Epidermal melanocyte (primary cell): ENCODE data around the gene PPP1R14D.

ENCODE experiments used
- DNase-seq: peaks from one replicate; pipeline ENCODE4 v3.0.0; 2011; ENCODE audit warnings: low spot score; ENCODE audit not compliant: insufficient read length

The PPP1R14D gene

DNA sequence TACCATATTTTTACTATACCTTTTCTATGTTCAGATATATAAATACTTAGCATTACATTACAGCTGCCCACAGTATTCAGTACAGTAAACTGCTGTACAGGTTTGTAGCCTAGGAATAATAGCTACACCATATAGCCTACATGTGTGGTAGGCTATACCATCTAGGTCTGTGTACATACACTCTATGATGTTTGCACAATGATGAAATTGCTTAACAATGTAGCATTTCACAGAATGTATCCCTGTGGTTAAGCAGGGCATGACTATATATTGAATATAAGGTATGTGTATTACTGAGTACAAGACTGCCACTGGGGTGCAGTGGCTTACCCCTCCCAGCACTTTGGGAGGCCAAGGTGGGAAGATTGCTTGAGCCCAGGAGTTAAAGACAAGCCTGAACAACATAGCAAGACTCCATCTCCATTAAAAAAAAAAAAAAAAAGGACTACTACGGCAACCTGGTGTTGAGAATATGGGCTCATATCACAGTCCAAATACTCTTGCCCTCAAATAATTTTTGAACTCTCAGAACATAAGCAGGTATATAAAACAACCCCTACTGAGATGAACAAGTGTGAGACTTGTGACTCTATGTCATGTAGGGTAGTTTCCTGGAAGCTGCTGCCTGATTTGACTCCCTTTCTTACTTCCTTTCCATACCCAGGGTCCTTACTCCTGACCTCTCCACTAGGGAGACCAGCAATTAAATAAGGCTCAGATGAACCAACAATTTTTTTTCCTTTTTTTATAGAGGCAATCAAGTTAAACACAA, 4.8 kb downstream of the PPP1R14D start:
- no peak for DNase-seq

DNA sequence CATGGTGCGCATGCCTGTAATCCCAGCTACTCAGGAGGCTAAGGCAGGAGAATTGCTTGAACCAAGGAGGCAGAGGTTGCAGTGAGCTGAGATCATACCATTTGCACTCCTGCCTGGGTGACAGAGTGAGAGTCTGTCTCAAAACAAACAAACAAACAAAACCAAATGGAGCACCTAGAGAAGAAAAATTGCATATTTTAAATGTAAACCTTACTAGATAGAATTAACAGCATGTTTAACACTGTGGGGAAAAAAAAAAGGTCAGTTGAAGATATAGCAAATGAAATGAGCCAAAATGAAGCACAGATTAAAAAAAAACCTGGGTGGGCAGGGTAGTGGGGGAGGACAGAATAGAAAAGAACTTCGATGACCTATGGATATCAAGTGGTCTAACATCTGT, 7.3 kb downstream of the PPP1R14D start:
- DNase-seq, result no peak

DNA sequence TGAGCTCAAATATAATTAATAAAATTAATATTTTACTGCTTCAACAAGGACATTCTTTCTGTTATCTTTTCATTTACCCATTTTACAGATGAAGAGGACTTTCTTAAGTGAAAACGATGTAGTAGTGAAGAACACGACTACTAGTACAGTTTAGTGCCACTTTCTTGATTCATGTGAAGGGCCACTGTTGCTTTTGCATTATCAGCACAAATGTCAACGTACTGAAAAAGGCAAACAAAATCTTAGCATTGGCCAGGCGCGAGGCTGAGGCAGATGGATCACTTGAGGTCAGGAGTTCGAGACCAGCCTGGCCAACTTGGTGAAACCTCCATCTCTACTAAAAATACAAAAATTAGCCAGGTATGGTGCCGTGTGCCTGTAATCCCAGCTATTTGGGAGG, 9.5 kb downstream of the PPP1R14D start:
- no peak for DNase-seq

DNA sequence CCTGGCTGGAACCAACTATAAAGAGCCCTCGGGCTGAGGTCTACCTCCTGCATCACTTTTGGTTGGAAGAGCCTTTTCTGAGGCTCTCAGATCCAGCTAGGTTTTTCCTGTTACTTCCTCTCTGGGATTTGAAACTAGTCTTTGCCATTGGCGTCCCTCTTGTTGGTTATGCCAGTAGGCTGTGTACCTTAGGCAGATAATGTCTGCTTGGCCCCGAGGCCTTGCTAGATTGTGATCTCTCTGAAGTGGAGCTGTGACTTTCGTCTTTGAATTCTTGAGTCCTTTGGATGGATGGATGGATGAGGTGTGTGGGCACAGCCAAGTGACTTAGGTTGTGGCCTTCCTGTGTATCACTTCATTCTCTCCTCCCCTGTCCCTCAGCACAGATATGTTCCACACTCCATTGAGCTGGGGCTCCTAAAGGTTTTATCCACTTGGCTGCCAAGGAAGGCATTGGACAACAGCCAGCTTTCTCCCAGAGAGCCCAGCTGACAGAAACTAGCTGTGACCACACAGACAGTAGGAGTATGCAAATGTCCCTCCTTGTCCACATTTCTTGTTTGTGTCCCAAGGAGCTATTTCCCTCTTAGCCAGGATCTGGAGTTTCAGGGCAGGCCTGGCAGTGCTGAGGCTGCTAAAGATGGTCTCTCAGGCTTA, 13.3 kb downstream of the PPP1R14D start:
- DNase-seq, result no peak

DNA sequence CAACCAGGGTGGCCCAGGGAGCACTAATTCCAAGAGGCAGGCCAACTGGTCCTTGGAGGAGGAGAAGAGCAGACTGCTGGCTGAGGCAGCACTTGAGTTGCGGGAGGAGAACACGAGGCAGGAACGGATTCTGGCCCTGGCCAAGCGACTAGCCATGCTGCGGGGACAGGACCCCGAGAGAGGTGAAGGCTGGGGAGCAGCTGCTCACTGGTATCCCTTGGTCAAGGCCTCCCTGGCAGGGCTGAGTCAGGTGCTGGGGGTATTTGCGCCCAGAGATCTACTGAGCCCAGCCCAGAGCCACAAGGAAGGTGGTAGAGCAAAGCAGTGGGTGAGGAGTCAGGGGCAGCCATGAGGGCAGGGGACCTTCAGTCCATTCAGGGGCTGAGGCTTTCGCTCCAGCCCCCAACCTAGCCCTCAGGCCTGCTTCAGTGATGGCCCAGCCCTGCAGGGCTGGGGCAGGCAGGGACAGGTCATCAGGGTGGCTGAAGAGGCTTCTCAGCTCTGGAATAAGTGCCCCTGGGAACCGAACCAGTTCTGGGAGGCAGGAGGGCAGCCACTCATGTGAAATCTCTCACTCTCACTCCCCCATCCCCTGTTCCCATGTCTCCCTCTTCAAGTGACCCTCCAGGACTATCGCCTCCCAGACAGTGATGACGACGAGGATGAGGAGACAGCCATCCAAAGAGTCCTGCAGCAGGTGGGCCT, 15.6 kb downstream of the PPP1R14D start:
- no peak for DNase-seq

DNA sequence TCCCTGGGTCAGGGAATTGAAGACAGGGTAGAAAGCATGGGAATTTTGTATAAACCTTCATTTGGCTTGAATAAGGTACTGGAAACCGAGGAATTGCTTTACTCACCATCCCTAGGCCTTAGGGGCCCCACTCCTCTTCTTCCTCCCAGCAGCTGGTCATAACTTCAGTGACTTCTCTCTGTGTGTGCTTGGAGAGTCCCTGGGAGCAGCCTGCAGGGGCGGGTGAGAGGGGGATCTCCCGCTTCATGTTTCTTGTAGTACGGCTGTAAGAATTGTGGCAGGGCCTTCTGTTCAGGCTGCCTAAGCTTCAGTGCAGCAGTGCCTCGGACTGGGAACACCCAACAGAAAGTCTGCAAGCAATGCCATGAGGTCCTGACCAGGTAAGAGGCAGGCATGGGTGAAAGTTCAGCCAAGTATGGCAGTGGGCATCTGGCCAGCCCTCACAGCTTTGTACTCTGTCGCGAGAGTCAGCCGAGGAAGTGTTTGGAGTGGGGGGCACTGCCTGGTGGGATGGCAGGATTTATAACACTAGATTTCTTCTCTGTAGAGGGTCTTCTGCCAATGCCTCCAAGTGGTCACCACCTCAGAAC, 19.6 kb downstream of the PPP1R14D start:
- no peak for DNase-seq

DNA sequence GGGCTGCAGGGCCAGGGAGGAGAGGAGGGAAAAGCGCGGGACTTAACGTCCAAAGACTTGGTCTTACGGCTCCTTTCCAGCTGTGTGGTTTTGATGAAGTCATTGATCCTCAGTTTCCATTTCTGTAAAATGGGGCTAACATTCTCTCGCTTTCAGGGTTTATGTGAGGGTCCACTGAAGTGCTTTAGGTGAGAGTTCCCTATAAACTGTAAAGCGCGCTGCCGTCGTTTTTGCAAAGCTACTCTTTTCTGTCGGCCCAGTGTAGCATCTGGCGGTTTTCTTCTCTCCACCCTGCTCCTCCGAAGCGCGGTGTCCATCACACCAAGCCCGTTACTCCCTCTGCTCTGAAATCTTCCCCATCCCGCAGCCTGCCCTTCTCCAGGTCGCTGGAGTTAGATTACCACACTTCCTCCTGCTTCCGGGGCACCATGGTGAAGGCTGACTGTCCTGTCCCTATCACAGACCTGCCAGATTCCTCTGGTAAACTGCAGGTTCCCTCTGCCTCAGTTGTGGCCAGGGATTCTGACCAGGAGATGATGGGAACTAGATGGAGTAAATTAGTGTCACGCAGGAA, 20.5 kb downstream of the PPP1R14D start:
- DNase-seq, result no peak

DNA sequence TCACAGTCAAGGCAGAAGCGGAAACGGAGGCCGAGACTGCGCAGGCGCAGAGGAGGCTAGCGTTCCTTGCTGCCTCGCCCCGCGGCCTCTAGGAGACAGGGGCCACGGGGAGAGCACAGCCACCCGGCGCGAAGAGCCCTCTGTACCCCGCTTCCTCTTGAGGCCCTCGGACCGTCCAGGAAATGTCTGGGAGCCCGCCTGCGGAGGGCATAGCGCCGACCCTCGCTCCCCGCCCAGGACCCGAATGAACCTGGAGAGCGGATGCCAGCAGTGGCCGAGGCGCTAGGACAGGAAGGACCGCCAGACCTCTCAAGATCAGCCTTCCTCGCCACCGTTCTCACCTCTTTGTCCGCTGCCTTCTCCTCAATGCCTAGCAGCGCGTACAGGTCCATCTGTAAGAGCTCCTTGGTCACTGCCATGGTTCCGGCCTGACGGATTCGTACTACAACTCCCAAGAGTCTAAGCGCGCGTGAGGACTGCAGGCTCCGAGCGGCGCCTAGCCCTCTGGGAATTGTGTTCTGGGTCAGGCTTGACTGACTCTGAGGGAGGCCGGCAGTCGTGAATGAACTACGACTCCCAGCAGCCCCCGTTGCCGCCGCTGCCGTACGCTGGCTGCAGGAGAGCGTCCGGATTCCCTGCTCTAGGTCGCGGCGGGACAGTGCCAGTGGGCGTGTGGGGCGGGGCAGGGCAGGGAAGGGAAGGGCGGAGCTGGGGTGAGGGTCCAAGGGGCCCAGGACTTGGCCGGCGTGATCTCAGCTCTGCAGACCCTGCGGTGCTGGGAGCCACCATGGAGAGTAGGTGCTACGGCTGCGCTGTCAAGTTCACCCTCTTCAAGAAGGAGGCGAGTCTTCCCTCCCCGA, 21.2 kb downstream of the PPP1R14D start, which contains the start of the genes DNAJC17 and ZFYVE19:
Gene DNAJC17, minus strand, starts transcription at position 446 of the 860 bp plus-strand sequence. Its CDS starts 27 bp downstream, at position 419.
Gene ZFYVE19, plus strand, starts transcription at position 62 of the 860 bp plus-strand sequence. Its CDS starts 501 bp downstream, at position 563.
- DNase-seq, result peak; percentile 74

DNA sequence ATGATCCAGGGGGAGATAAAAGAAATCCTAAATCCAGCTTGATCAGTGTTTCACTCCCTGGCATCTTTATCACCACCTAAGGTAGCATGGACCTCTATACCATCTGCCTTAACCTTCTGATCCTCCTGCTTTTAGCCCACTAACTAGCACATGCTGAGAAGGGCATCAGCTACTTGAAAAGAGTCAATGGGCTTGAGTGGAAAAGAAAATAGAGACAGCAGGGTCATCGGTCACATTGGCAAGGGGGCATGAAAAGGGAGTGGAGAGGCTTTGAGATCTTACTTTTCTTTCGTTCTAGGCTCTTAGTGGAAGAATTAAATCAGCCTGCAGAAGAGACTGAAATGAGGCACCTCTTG, 21.9 kb downstream of the PPP1R14D start:
- DNase-seq, result no peak

DNA sequence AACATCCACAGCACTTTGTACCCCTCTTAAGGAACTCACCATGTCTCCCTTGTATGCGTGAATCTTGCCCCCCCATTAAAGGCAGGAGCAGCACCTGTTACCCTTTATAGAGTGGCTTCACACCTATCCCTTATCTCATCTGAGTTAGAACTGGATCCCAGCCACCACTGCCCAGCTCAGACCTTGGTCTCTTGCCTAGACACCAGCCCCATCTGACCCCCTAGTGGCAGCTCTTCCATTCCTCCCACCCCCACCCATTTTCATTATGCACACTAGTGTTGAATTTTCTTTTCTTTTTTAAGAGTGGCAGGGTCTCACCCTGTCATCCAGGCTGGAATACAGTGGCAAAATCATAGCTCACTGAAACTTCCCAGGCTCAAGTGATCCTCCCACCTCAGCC, 24.8 kb downstream of the PPP1R14D start:
- no peak for DNase-seq

DNA sequence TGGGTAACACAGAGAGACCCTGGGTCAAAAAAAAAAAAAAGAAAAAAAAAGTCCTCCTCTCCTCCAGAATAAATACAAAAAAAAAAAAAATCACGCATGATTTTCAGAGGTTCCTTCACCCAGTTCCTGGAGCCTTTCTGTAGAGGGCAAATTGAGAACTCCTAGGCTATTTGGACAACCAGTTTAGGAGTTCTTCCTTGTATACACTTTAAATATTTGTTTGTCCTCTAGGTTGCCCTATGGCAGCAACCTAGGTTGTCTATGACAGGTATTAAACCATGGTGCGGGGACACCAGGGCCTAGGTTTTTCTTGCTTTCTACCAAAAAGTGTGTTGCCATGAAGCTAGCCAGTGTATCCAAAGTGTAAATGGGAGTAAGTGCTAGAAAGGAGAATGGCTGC, 25.4 kb downstream of the PPP1R14D start:
- no peak for DNase-seq

DNA sequence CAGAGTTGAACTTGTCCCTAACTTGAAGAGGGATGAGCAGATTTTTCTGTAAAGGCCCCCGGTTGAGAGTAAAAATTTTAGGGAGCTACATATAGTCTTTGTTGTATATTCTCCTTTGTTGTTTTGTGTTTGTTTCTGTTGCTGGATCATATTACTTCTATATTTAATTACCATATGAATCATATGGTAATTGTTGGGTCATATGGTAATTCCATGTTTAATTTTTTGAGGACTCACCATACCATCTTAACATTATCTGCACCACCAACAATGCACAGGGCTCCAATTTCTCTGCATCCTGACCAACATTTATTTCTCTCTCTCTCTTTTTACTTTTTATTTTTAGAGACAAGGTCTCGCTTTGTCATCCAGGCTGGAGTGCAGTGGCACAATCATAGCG, 29.0 kb downstream of the PPP1R14D start:
- DNase-seq, result no peak

DNA sequence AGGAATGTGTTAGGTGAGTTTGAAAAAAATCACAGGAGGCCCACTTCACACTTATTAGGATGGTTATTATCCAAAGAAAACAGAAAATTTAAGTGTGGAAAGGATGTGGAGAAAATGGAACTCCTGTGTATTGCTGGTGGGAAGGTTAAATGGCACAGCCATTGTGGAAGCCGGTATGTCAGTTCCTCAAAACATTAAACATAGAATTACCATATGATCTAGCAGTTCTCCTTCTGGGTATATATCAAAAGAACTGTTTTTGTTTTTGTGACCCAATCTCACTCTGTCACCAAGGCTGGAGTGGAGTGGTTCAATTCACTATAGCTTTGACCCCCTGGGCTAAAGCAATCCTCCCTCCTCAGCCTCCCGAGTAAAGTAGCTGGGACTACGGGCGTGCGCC, 32.0 kb downstream of the PPP1R14D start:
- no peak for DNase-seq

DNA sequence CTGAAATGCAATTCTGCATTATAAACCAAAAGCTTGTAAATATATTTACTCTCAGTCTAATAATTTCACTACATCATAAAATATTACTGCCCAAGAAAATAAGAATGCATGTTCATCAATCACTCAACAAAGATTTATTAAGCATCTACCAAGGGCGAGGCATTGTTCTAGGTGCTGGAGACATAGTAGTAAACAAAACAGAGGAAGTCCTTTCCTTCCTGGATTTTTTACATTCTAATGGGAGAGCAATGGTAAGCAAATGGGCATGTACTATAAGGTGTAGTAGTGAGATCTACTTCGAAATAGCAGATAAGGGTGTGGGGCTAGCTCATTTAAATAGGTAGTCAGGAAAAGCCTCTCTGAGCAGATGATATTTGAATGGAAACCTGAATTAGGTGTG, 32.5 kb downstream of the PPP1R14D start:
- no peak for DNase-seq

DNA sequence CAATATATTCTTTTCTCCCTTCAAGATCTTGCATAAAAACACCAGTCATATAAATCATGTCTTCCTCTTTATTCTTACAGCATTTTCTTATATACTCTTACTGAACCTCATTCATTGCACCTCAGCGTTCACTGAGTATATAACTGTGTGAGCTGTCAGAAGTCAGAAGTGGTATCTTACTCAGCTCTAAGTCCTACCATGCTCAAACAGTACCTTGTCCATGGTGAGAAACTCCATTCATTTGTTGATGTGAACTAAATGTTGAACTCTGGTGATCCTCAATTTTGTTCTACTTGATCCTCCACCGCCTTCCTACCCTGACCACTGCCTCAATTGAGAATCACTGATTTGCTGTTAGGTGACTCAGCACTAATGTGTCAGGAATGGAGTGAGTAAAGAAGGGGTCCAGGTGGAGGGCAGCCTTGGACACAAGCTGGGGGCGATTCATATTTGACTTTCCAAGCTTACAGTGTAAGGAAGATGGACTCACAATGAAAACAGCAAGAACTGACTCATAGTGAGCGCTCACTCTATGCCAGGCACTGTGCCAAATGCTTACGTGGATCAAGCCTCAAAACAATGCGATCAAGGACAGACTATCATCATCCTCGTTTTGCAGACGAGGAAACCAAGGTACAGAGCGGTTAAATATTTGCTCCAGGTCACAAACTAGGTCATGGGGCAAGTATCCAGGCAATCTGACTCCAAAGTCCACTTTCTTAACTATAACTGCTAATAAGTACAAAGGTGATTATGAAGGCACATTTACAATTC, 35.1 kb downstream of the PPP1R14D start:
- DNase-seq, result no peak

DNA sequence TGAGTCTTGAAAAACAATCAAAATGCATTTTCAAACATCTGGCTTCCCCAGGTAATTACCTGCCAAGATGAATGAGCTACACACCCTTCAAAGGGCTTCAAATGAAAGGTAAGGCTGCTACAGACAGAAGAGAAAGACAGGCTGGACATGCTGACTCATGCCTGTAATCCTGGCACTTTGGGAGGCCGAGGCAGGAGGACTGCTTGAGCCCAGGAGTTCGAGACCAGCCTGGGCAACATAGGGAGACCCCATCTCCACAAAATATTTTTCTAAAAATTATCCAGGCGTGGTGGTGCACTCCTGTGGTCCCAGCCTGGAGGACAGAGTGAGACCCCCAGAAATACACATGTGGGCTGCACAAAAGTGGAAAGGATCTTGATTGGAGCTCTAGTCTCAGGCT, 36.1 kb downstream of the PPP1R14D start:
- no peak for DNase-seq

DNA sequence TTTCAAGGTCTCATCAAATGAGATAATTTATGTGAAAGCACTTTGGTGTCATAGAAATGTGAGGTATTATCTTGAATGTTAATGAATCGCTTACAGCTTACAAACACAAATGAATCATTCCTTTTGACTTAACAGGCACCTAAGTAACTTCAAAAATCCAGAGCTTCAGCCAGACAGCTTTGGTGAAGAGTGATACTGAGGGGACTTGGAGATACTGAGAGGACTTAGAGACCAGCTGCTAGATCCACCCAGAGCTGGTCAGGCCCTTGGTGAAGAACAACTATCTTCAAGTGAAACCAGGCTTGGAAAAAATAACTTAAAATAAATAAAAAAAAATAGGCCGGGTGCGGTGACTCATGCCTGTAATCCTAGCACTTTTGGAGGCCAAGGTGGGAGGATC, 37.8 kb downstream of the PPP1R14D start:
- no peak for DNase-seq

DNA sequence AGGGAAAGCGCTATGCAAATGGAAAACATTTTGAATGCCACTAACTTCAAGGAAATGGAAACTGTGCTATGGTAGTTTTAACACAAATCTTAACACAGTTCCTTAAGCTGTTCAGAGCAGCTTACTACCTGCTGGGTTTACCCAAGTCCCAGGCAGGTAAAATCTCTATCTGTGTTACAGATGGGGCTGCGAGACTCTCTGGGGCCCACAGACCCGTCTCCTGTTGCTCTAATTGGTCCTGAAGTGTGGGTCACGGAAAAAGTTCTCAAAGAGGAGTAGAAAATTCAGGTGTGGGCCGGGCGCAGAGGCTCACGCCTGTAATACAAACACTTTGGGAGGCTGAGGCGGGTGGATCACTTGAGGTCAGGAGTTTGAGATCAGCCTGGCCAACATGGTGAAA, 38.5 kb downstream of the PPP1R14D start:
- no peak for DNase-seq

DNA sequence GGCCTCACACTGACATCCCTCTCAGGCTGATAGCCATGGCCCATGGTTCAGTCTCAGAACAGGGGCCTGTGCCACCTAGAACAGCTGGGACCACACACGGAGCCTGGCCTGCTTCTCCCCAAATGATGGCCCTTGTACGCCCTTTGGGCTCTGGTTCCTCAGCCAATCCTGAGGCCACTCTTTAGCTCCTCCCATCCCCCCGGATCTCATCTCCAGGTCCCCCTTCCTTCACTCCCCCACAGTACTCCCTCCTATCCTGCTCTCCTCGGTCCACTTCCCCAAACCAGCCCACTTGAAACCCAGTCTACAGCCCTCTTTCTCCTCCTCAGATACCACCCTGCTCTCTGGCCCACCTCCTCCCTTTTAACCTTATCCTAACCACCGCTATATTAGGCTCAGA, 39.4 kb downstream of the PPP1R14D start:
- no peak for DNase-seq

DNA sequence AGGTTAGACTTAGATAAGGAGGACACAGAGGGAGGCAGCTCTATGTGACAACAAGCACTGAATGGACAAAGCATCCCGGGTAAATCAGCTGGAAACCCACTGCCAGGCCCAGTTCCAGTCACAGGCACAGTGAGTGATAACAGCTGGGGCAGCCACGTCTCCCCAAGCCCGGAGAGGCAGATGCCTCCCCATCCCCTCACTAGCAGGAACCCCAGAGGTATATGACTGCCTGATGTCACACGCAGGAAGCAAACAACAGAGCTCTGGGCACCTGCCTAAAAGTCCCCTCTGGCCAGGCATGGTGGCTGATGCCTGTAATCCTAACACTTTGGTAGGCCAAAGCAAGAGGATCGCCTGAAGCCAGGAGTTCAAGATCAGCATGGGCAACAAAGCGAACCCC, 40.5 kb downstream of the PPP1R14D start:
- no peak for DNase-seq
